ENCODE results near the gene AMIGO2. TPM values are rescaled to one million over a fixed set of nuclear protein-coding genes. Genes with fewer than 3 reads are reported as not detected.

The AMIGO2 gene
- total RNA-seq, 1 experiment from 2014 or later: 6.5 TPM

GRCh38 chr12:47097276-47097896, 17.6 kb upstream of the AMIGO2 start (continued):
- TF ChIP-seq USF1 (CRISPR knock-in tag; IDR thresholded peaks at IDR 0.05) (no peak), OVOL2 (CRISPR knock-in tag; IDR thresholded peaks at IDR 0.05; ENCODE audit: borderline replicate concordance) (no peak), ATF2 (CRISPR knock-in tag; IDR thresholded peaks at IDR 0.05; ENCODE audit: borderline replicate concordance, low read depth) (no peak)

DNA sequence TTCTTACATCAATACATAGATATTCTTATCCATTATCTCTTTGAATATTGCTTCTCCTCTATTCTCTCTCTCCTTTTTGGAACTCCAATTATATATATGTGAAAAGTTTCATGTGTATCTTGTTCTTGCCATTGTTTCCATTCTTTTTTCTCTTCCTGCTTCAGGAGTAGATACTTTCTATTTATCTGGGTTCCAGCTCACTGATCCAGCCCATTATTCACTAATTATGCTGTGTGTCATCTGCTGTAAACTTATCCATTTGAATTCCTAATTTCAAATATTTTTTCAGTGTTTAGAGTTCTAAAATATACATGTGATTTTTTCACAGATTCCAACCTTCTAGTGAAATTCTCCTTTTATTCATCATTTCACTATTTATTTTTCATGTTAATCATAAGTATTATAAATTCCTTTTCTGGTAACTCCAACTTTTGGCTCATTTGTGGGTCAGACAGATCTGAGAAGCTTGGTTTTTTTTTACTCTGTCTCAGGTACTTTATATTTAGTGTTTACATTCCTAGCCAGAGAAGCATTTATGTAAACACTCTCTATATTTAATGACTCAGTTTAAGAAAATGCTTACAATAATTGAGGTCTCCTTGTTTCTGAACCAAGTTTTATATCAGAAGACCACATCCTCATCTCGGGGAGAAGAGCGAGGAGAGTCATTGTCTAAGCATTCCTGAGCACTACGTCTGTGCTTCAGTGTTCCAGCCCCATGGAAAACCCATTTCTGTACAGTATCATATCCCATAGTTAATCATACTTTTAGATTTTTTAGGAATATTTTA, 15.9 kb upstream of the AMIGO2 start:
- ATAC-seq (no peak), DNase-seq (ENCODE audit: low spot score) (no peak)
- H3K9me3 Mint-ChIP-seq: peaks cover 4% of the 10 kb centered on the region; the same call in 1 of the 2 replicates
- peaks cover 19% of the 10 kb centered on the region for H3K4me1 Mint-ChIP-seq
- TF ChIP-seq ATF6 (CRISPR knock-in tag; IDR thresholded peaks at IDR 0.05): no peak
- TF ChIP-seq SMAD4 (CRISPR knock-in tag; IDR thresholded peaks at IDR 0.05): no peak
- TF ChIP-seq ZNF138 (CRISPR knock-in tag; conservative IDR thresholded peaks at IDR 0.05): no peak
- TF ChIP-seq E2F5 (CRISPR knock-in tag; IDR thresholded peaks at IDR 0.05): no peak
- no peak for TF ChIP-seq USF1 (CRISPR knock-in tag; IDR thresholded peaks at IDR 0.05)
- TF ChIP-seq, protein P1, sequence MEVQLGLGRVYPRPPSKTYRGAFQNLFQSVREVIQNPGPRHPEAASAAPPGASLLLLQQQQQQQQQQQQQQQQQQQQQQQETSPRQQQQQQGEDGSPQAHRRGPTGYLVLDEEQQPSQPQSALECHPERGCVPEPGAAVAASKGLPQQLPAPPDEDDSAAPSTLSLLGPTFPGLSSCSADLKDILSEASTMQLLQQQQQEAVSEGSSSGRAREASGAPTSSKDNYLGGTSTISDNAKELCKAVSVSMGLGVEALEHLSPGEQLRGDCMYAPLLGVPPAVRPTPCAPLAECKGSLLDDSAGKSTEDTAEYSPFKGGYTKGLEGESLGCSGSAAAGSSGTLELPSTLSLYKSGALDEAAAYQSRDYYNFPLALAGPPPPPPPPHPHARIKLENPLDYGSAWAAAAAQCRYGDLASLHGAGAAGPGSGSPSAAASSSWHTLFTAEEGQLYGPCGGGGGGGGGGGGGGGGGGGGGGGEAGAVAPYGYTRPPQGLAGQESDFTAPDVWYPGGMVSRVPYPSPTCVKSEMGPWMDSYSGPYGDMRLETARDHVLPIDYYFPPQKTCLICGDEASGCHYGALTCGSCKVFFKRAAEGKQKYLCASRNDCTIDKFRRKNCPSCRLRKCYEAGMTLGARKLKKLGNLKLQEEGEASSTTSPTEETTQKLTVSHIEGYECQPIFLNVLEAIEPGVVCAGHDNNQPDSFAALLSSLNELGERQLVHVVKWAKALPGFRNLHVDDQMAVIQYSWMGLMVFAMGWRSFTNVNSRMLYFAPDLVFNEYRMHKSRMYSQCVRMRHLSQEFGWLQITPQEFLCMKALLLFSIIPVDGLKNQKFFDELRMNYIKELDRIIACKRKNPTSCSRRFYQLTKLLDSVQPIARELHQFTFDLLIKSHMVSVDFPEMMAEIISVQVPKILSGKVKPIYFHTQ (CRISPR knock-in tag; IDR thresholded peaks at IDR 0.05): no peak
- TF ChIP-seq ATF2 (CRISPR knock-in tag; IDR thresholded peaks at IDR 0.05; ENCODE audit: borderline replicate concordance, low read depth): no peak
- no peak for TF ChIP-seq CBFB (CRISPR knock-in tag; IDR thresholded peaks at IDR 0.05; ENCODE audit: low read depth)
- no peak for TF ChIP-seq ARID4B (CRISPR knock-in tag; IDR thresholded peaks at IDR 0.05; ENCODE audit: borderline replicate concordance)
- no peak for TF ChIP-seq GRHL2 (CRISPR knock-in tag; IDR thresholded peaks at IDR 0.05; ENCODE audit: insufficient replicate concordance, severe bottlenecking)
- TF ChIP-seq ATF1 (CRISPR knock-in tag; IDR thresholded peaks at IDR 0.05): no peak
- TF ChIP-seq CREM (CRISPR knock-in tag; IDR thresholded peaks at IDR 0.05): no peak
- H3K27me3 Mint-ChIP-seq (ENCODE audit: low read depth): no peaks in the 10 kb centered on the region
- no peak overlapping the region for H3K4me3 Mint-ChIP-seq
- ChIA-PET CTCF (interaction anchor here (0.7 to 0.8 kb wide), 2 partner anchors 541 to 753 kb away, joined by 3 read pairs; no protein-coding TSS in a partner anchor), POLR2A (interaction anchor here (0.7 kb wide), 1 partner anchor 115 kb away, joined by 3 read pairs; no protein-coding TSS in a partner anchor)
- no peak overlapping the region for H3K27ac Mint-ChIP-seq
- H3K36me3 Mint-ChIP-seq: no peaks in the 10 kb centered on the region
